ENCODE data around the gene GPR78. TPM values are rescaled to one million over a fixed set of nuclear protein-coding genes. Genes with fewer than 3 reads are reported as not detected.

The GPR78 gene
- polyA plus RNA-seq, 1 donor from 2014 or later: not detected

DNA sequence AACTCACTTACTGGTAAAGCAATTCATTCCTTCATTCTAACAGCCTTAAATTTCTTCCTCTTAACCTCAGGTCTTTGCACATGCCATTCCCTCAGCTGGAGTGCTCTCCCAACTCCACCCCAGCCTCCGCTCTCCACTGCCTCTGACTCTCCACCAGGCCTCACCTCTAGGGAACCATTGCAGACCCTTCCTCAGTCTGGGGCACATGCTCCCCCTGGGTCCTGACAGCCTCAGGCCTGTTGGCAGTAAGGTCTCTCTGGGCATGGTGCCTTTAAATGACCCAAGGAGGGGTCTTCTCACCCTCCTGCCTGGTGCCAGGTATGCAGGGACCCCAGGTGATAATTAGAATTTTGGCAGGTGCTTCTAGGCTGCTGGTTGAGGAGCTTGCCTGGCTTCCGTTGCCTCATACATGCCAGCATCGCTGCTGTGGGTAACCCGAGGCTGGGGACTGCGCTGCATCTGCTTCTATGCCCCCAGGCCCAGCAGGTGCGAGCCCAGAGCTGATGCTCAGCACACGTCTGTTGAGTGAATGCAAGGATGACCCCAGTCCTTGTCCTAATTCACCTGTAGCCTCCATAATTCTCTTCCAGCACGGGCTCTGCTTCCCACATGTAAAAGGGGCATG, 27.5 kb upstream of the GPR78 start:
- H3K4me1 Mint-ChIP-seq: no peaks in the 10 kb centered on the region
- H3K4me3 Mint-ChIP-seq: no peak overlapping the region
- no peak overlapping the region for H3K27ac Mint-ChIP-seq
- no peaks in the 10 kb centered on the region for H3K36me3 Mint-ChIP-seq
- no peaks in the 10 kb centered on the region for H3K27me3 Mint-ChIP-seq
- peaks cover 0 to 2% (median 0%) of the 10 kb centered on the region in 3 donors for H3K9me3 Mint-ChIP-seq

DNA sequence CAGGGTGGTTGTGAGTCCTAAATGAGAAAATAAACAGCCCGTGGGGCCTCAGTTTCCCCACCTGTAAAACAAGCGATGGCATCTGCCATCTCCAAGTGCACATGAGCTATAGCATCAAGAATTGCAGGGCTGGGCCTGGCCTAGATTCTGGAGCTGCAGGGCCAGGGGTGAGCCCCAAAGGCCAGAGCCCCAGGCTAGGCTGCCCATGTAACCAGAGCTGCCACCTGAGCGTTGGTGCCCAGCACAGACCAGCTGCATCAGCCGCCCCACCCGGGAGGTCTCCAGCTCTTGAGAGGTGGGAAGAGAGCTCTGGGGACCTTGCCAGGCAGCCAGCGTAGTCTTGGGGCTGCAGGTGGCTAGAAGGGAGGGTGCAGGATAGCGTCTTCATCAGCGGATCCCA, 27.0 kb upstream of the GPR78 start:
- peaks cover 0 to 2% (median 0%) of the 10 kb centered on the region in 3 donors for H3K9me3 Mint-ChIP-seq
- H3K27ac Mint-ChIP-seq: no peak overlapping the region
- H3K4me1 Mint-ChIP-seq: no peaks in the 10 kb centered on the region
- H3K36me3 Mint-ChIP-seq: no peaks in the 10 kb centered on the region
- H3K27me3 Mint-ChIP-seq: no peaks in the 10 kb centered on the region
- H3K4me3 Mint-ChIP-seq: no peak overlapping the region

DNA sequence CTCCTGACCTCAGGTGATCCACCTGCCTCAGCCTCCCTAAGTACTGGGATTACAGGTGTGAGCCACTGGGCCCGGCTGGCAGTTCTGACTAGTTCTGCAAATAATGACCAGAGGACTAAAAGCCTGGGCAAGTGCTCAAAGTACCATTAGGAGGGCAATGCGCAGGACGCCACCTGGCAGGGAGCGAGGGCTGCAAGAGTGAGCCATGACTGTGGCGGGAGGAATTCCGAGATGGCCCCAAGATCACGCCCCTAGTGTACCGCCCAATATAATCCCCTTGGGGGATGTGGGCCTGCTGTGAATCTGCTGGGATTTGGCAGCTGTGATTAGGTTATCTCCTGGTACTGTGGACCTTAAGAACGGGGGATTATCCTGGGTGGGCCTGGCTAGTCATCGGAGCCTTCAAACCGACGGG, 26.2 kb upstream of the GPR78 start:
- H3K4me1 Mint-ChIP-seq: no peaks in the 10 kb centered on the region
- H3K36me3 Mint-ChIP-seq: no peaks in the 10 kb centered on the region
- peaks cover 0 to 2% (median 0%) of the 10 kb centered on the region in 3 donors for H3K9me3 Mint-ChIP-seq
- peaks cover 4% of the 10 kb centered on the region for H3K27me3 Mint-ChIP-seq
- no peak overlapping the region for H3K4me3 Mint-ChIP-seq
- no peak overlapping the region for H3K27ac Mint-ChIP-seq

DNA sequence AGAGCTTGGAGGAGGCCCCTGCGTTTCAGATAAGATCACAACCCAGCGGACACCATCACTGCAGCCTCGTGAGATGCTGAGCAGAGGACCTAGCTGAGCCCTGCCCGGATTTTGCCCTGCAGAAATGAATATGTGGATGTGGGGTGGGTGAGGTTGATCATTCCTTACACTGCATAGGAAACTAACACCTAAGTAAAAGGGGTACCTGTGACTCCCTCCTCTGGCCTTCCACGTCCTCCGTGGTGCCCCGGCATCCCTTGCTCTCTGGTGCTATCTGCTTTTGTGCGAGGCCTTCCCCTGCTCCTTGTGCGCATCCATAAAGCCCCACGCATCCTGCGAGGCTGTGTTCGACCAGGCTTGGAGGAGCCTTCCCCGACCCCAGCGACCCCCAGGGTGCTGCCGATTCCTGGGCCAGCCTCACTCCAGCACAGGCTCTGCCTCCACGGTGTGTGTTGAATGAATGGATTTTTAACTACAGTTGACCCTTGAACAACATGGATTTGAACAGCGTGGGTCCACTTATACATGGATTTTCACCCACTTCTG, 25.6 kb upstream of the GPR78 start:
- H3K27me3 Mint-ChIP-seq: peaks cover 4% of the 10 kb centered on the region
- H3K9me3 Mint-ChIP-seq: peaks cover 0 to 2% (median 0%) of the 10 kb centered on the region in 3 donors
- no peaks in the 10 kb centered on the region for H3K36me3 Mint-ChIP-seq
- H3K27ac Mint-ChIP-seq: no peak overlapping the region
- H3K4me3 Mint-ChIP-seq: no peak overlapping the region
- no peaks in the 10 kb centered on the region for H3K4me1 Mint-ChIP-seq

DNA sequence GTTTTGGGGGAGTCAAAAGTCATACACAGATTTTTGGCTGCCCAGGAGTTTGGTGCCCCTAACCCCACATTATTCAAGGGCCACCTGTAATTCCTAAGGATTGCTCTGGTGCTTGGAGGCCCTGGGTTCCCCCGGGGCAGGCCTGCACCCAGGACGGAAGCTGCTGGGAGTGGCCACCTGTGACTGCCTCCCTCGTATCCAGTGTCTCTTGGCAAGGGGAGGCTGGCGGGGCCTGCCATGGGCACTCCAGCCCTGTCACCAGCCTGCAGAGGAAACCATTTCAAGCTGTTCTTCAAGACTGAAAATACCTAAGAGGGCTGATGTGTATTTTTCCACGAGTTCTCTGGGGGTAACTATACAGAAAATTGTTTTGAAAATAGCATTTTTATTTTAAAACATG, 24.5 kb upstream of the GPR78 start:
- H3K4me3 Mint-ChIP-seq: no peak overlapping the region
- H3K27ac Mint-ChIP-seq: no peak overlapping the region
- peaks cover 0 to 3% (median 0%) of the 10 kb centered on the region in 3 donors for H3K9me3 Mint-ChIP-seq
- H3K27me3 Mint-ChIP-seq: peaks cover 4% of the 10 kb centered on the region
- no peaks in the 10 kb centered on the region for H3K4me1 Mint-ChIP-seq
- H3K36me3 Mint-ChIP-seq: no peaks in the 10 kb centered on the region

DNA sequence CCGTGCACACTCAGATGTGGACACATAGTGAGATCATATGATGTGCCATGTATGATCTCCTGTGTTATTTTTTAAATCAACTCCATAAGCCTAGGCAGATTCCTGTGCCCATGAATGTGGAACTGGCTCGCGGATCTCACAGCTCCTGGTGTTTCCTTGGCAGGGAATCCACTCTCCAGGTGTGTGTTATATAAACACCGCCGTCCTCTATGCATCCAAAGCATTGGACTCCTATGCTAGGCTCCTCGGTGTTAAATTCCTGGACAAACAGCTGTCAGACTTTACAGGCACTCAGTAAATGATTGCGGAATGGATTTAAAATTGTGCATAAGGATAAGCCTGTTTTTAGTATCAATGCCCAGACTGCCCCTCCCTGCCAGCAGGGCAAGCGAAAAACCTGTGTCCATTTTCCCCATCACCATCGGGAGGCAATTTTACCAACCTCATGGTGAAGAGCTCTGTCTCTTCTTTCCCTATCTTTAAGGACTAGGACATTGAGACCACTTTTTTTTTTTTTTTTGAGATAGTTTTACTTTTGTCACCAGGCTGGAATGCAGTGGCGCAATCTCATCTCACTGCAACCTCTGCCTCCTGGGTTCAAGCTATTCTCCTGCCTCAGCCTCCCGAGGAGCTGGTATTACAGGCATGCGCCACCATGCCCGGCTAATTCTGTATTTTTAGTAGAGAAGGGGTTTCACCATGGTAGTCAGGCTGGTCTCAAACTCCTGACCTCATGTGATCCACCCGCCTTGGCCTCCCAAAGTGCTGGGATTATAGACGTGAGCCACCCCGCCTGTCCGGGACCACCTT, 23.6 kb upstream of the GPR78 start:
- no peaks in the 10 kb centered on the region for H3K36me3 Mint-ChIP-seq
- no peaks in the 10 kb centered on the region for H3K4me1 Mint-ChIP-seq
- peaks cover 4% of the 10 kb centered on the region for H3K27me3 Mint-ChIP-seq
- H3K4me3 Mint-ChIP-seq: no peak overlapping the region
- no peak overlapping the region for H3K27ac Mint-ChIP-seq
- peaks cover 0 to 2% (median 0%) of the 10 kb centered on the region in 3 donors for H3K9me3 Mint-ChIP-seq

DNA sequence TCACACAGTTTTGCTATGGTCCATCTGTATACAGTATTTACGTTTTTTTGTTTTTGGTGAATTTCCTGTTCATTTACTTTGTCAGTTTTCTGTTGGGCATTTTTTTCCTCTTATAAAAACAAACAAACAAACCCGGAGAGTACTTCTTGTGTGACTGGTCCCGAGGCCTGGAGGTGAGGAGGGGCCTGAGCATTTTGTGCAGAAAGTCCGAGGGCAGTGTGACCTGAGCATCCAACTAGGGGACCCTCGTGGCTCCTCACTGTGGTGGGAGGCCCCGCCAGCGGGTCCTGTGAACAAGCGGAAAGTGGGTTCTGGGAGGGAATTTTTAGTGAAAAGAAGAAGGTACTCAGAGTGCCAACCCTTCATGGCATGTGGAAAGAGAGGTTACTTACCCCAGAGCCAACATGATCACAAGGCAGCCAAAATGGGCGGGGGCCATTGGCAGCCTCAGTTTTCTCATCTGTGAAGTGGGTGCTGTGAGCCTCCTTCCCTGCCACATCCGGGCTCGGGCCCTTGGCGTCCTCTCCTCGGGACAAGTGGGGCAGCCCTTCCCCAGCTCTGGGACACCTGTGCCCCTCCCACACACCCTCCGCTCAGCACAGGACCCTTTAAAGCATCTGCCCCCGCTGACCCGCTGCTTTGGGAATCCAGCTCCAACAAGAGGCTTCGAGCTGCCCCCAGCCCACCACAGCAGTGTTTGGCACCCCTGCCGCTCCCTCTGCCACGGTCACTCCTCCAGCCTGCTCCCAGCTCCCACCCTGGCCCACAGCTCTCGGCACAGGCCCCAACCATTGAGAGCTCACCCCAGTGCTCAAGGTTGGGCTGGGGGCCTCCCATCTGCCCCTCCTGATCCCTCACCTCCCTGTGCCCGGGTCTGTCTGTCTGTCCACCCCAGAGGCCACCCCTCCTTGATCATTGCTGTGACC, 22.8 kb upstream of the GPR78 start:
- Mint-ChIP-seq H3K4me3 (no peak overlapping the region), H3K36me3 (no peaks in the 10 kb centered on the region), H3K4me1 (no peaks in the 10 kb centered on the region), H3K27me3 (peaks cover 4% of the 10 kb centered on the region), H3K9me3 (peaks cover 0 to 2% (median 0%) of the 10 kb centered on the region in 3 donors), H3K27ac (peak overlapping the region in 1 of 3 donors; percentile 7)

DNA sequence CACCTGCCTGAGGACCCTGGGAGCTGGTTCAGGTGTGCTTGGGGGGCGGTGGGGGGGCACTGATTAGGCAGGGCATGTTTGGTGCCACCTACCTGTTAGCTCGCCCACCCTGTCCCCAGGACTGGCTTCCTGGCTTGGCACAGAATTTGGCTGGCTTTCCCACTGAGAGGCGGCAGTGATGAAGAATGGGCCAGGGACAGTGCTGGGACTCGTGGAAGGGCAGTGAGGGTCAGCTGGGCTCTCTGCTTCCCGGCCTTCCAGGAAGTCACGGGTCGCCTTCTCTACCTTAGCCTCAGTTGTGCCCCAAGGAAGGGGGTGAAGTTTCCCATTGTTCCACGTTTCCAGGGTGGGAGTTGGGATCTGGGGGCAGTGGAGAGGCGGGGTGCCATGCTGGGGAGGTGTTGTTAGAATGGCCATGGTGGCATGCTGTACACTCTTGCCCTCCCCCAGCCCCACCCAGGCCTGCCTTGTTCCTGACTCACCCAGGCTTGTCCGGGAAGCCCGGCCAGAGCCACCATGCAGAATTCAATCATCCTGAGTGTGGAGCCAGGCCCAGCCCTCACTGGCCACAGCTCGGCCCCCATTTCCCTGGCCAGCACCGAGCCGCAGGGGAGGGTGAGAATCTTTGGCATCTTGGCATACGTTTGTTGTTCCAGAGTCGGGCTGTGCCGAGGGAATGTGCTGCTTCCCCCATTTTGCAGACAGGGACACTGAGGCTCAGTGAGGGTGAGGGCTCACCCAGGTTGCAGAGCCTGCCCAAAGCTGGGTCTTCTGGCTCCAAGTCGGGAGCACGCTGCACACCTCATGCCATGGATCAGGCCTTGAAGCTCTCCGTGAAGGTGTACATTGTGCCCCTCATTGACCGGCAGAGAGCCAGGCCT, 21.9 kb upstream of the GPR78 start:
- Mint-ChIP-seq H3K27me3 (peaks cover 4% of the 10 kb centered on the region), H3K27ac (no peak overlapping the region), H3K4me3 (peak overlapping the region in 1 of 4 donors; percentile 53)

DNA sequence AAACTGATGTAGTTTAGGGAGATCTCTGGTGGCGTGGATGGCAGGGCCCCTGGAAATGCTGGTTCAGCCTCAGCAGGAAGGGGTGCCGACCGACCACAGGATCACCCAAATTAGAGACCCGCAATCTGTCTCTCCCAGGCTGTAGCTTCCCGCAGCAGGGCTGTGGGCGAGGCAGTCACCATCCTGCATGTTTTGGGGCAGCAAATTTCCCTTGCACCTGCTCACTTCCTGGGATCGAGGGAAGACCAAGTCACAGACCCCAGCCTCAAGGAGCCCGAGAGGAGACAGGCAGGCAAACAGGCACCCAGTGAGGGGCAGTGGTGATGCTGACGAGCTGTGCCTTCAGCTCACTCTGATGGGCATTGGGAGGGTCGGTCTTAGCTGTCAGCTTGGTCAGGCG, 21.2 kb upstream of the GPR78 start:
- peaks cover 4% of the 10 kb centered on the region for H3K27me3 Mint-ChIP-seq
- H3K36me3 Mint-ChIP-seq: no peaks in the 10 kb centered on the region
- peaks cover 0 to 2% (median 0%) of the 10 kb centered on the region in 3 donors for H3K9me3 Mint-ChIP-seq
- no peak overlapping the region for H3K27ac Mint-ChIP-seq
- peak overlapping the region in 1 of 4 donors; percentile 53 for H3K4me3 Mint-ChIP-seq
- no peaks in the 10 kb centered on the region for H3K4me1 Mint-ChIP-seq

More for the DNA sequence above, 21.9 kb upstream of the GPR78 start:
- Mint-ChIP-seq H3K9me3 (peaks cover 0 to 2% (median 0%) of the 10 kb centered on the region in 3 donors), H3K36me3 (no peaks in the 10 kb centered on the region), H3K4me1 (no peaks in the 10 kb centered on the region)

DNA sequence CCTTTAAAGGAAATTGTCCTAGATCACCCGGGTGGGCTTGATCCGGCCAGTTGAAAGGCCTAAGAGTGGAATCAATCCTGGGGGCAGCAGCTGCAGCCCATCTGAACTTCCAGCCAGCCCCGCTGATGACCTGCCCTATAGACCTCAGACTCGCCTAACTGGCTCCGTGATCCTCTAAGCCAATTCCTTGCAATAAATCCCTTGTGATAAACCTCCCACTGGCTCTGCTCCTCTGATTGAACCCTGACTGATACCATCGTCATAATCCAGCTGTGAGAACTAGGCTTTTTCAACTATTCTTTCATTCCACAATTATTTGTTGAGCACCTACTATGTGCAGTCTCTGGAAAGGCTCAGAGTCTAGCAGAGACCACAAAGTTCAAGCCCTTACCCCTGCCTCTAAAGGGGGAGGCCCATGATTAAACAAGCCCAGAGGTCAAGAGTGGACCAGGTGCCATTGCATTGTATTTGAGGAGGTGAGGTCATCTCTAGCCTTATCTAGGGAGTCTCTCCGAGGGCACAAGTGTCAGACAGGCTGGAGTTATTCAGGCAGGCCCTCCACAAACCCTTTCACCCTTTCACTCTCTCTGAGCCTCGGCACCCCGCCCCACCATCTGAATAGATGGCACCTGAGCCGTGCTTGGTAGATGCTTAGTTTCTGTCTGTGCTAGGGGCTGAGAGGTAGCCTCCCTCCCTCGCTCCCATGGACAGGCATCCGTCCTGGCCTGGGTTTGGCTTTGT, 20.5 kb upstream of the GPR78 start:
- H3K27me3 Mint-ChIP-seq: peaks cover 4% of the 10 kb centered on the region
- H3K27ac Mint-ChIP-seq: no peak overlapping the region
- H3K4me3 Mint-ChIP-seq: no peak overlapping the region
- H3K36me3 Mint-ChIP-seq: no peaks in the 10 kb centered on the region
- peaks cover 0 to 2% (median 0%) of the 10 kb centered on the region in 3 donors for H3K9me3 Mint-ChIP-seq
- no peaks in the 10 kb centered on the region for H3K4me1 Mint-ChIP-seq

DNA sequence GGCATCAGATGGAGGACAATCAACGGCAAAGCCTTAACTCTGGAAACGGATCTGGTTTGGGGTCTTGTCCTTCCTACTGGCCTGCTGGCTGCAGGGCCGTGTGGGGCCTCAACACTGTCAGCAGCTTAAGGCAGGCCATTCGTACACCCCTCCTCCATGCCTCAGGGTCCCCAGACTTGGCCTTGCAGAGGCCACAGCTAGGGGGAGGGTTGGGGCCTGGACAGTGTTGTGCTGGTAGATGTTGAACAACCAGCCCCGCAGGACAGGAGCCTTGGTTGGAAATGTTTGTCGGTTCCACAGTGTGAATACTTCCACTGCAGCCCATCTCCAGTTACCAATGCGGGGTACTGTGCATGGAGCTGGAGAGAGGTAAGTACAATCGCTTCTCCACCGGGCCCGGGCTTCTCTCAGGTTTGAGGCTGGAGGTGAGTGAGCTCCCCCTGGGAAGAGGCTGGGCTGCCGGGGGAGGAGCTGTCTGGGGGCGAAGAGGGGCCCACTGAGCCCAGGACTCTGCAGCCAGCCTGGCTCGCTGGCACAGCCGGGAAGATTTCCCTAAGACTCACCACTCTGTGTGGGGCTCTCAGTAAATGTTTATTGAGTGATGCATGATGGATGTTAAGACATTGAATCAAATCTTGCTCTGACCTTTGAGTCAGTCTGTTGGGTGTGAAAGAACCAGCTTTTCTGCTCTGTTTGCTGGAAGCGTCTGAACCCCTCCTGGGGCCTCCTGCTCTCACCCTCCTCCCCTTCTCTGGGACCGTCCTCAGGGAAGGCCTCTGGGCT, 19.7 kb upstream of the GPR78 start:
- Mint-ChIP-seq H3K27ac (no peak overlapping the region), H3K27me3 (peaks cover 4% of the 10 kb centered on the region), H3K4me1 (no peaks in the 10 kb centered on the region), H3K9me3 (peaks cover 0 to 2% (median 0%) of the 10 kb centered on the region in 3 donors), H3K36me3 (no peaks in the 10 kb centered on the region), H3K4me3 (no peak overlapping the region)

DNA sequence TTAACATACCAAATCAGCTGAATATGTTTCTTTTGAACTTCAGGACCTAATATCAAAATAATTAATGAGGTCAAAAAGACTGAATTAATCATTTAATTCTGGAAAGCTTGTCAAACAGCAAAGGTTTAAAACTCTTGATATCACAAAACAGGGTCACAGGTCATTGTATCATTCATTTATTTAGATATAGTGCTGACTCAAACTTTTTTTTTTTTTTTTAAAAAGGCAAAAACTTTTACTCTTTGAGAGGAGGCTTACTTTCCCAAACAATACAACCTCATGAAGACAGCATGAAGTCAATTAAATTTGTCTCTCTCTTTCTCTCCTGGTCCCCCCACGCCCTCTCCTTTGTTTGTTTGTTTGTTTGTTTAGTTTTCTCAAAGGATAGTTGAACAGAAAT, 15.6 kb upstream of the GPR78 start:
- Mint-ChIP-seq H3K4me1 (no peaks in the 10 kb centered on the region), H3K27me3 (no peaks in the 10 kb centered on the region), H3K27ac (no peak overlapping the region), H3K4me3 (no peak overlapping the region), H3K36me3 (no peaks in the 10 kb centered on the region), H3K9me3 (peaks cover 0 to 2% (median 0%) of the 10 kb centered on the region in 3 donors)

Measured in IgD-negative memory B cell (primary cell).